Testis (tissue), 3 donors: ENCODE measurements around the gene DIS3L2. TPM values are rescaled to one million over a fixed set of nuclear protein-coding genes. Genes with fewer than 3 reads are reported as not detected.

ENCODE experiments used
- DNase-seq: peaks from one replicate; pipeline ENCODE4 v3.0.0-alpha.2; 2019
- H3K27ac ChIP-seq, 2 donors: fragments of 200-600 bp; sonication (generic); one replicate each; pipeline ENCODE4 v1.5.1; 2019
- H3K27me3 ChIP-seq: fragments of 200-600 bp; sonication (generic); one replicate; pipeline ENCODE4 v1.5.1; 2019
- H3K36me3 ChIP-seq: fragments of 200-600 bp; sonication (generic); one replicate; pipeline ENCODE4 v1.5.1; 2017; ENCODE audit warnings: low read depth; ENCODE audit errors: missing control alignments
- H3K4me1 ChIP-seq: fragments of 200-600 bp; sonication (generic); one replicate; pipeline ENCODE4 v1.5.1; 2019
- H3K4me3 ChIP-seq, 2 donors: fragments of 200-600 bp; sonication (generic); one replicate each; pipeline ENCODE4 v1.5.1; 2017 to 2019
- H3K9me3 ChIP-seq: fragments of 200-600 bp; sonication (generic); one replicate; pipeline ENCODE4 v1.5.1; 2017
- CTCF ChIP-seq, 3 experiments: fragments of 450-650 bp in 2 of 3; fragments of 200-600 bp in 1 of 3; sonication (generic) in 1 of 3; IDR thresholded peaks; one replicate each; pipeline ENCODE4 v1.5.1; 2016 to 2019; ENCODE audit warnings: antibody characterized with exemption in 3 of 3, mild to moderate bottlenecking in 2 of 3, moderate library complexity in 1 of 3
- POLR2A ChIP-seq: fragments of 450-650 bp; IDR thresholded peaks from one replicate; pipeline ENCODE4 v1.6.1; 2017; ENCODE audit warnings: antibody characterized with exemption, mild to moderate bottlenecking, moderate library complexity
- WGBS, 2 donors: methylation state at CpG; one replicate each; pipeline ENCODE4 v1.1.5; 2018; 5-methylcytosine and 5-hydroxymethylcytosine counted together
- intact Hi-C: fragments of 100-400 bp; cut with DNase I; formaldehyde crosslinking; loops from one replicate; pipeline ENCODE4 v1.15.1; 2023; ENCODE audit warnings: low total_unique reads
- polyA plus RNA-seq: library from polyadenylated mRNA; stranded (reverse); fragments of 350-450 nt; fragmentation: Illumina TruSeq; extraction: RNeasy Lipid Tissue Mini Kit (QIAGEN cat#74804); gene quantifications from one replicate; pipeline ENCODE4 v1.2.3, GENCODE V29; 2014; ENCODE audit warnings: low read depth, low replicate concordance; ENCODE audit not compliant: insufficient read depth
- total RNA-seq, 2 donors: library from RNA; depleted of rRNA; stranded (reverse); fragments of >200 nt; gene quantifications; one replicate each; pipeline ENCODE4 v1.2.3, GENCODE V29; 2016

DIS3L2 gene
- total and polyA plus RNA-seq, 3 donors from 2014 or later = 32.5 to 80.7 (median 70.4) TPM

GRCh38 chr2:231965102-231965501 lies 3.6 kb downstream of the DIS3L2 start:
- no peak for DNase-seq
- Histone ChIP-seq H3K27ac (no peak overlapping the region), H3K9me3 (no peaks in the 10 kb centered on the region), H3K4me3 (no peak overlapping the region), H3K4me1 (peaks cover 4% of the 10 kb centered on the region), H3K36me3 (no peaks in the 10 kb centered on the region), H3K27me3 (no peaks in the 10 kb centered on the region)
- TF ChIP-seq CTCF (IDR thresholded peaks at IDR 0.05) (no peak), POLR2A (no peak)
- intact Hi-C loops = no loop called here
- 54 to 59% methylated on average over 1 of the region's 1 CpG for WGBS, 2 donors

- H3K36me3 ChIP-seq = no peaks in the 10 kb centered on the region
- intact Hi-C loops = no loop called here
- no peaks in the 10 kb centered on the region for H3K27me3 ChIP-seq
- 77 to 85% methylated on average over 4 of the region's 4 CpGs for WGBS, 2 donors
- H3K4me1 ChIP-seq = no peaks in the 10 kb centered on the region
- H3K27ac ChIP-seq = no peak overlapping the region
- H3K9me3 ChIP-seq = no peaks in the 10 kb centered on the region
- H3K4me3 ChIP-seq = no peak overlapping the region
- no peak for DNase-seq
- TF ChIP-seq CTCF (IDR thresholded peaks at IDR 0.05) (no peak), POLR2A (no peak)
Observed at GRCh38 chr2:231966886-231967285, 5.4 kb downstream of the DIS3L2 start.

GRCh38 chr2:231968820-231969219 lies 7.3 kb downstream of the DIS3L2 start:
- Histone ChIP-seq H3K36me3 (no peaks in the 10 kb centered on the region), H3K27me3 (no peaks in the 10 kb centered on the region), H3K4me3 (no peak overlapping the region), H3K9me3 (no peaks in the 10 kb centered on the region), H3K27ac (no peak overlapping the region), H3K4me1 (no peaks in the 10 kb centered on the region)
- 92 to 97% methylated on average over 6 of the region's 6 CpGs for WGBS, 2 donors
- intact Hi-C loops = no loop called here
- TF ChIP-seq POLR2A (no peak), CTCF (IDR thresholded peaks at IDR 0.05) (no peak)
- DNase-seq = no peak

GRCh38 chr2:231970461-231970860 lies 8.9 kb downstream of the DIS3L2 start:
- 90 to 91% methylated on average over 3 of the region's 3 CpGs for WGBS, 2 donors
- no peak overlapping the region for H3K27ac ChIP-seq
- intact Hi-C loops = no loop called here

GRCh38 chr2:231975001-231975400 lies 13.5 kb downstream of the DIS3L2 start:
- DNase-seq = no peak
- intact Hi-C loops = no loop called here

More at GRCh38 chr2:231970461-231970860, 8.9 kb downstream of the DIS3L2 start:
- Histone ChIP-seq H3K27me3 (no peaks in the 10 kb centered on the region), H3K4me3 (no peak overlapping the region), H3K4me1 (no peaks in the 10 kb centered on the region), H3K36me3 (no peaks in the 10 kb centered on the region), H3K9me3 (no peaks in the 10 kb centered on the region)
- no peak for TF ChIP-seq POLR2A
- no peak for DNase-seq

More at GRCh38 chr2:231975001-231975400, 13.5 kb downstream of the DIS3L2 start:
- Histone ChIP-seq H3K27me3 (no peaks in the 10 kb centered on the region), H3K36me3 (no peaks in the 10 kb centered on the region), H3K9me3 (no peaks in the 10 kb centered on the region), H3K27ac (no peak overlapping the region), H3K4me3 (no peak overlapping the region), H3K4me1 (peaks cover 8% of the 10 kb centered on the region)
- WGBS, 2 donors = 89 to 94% methylated on average over 2 of the region's 2 CpGs
- TF ChIP-seq CTCF (IDR thresholded peaks at IDR 0.05) (no peak), POLR2A (no peak)
